ENCODE data around the gene SBNO2. TPM values are rescaled to one million over a fixed set of nuclear protein-coding genes. Genes with fewer than 3 reads are reported as not detected.
A peak's percentile ranks its signal among the peaks of the same experiment; 100 is the strongest.

SBNO2 gene
- total and polyA plus RNA-seq, 9 of the 15 experiments (the other 6 are each of a cell fraction or from before 2014, with no cell fraction given): 0.01 to 46.2 (median 6.7) TPM

- TF ChIP-seq UBTF (IDR thresholded peaks at IDR 0.05; ENCODE audit: borderline replicate concordance in 1 of 2, low read depth in 2 of 2, low read length in 2 of 2) (no peak), ARID3A (IDR thresholded peaks at IDR 0.05; ENCODE audit: borderline replicate concordance, low read depth, low read length) (no peak), ETV6 (IDR thresholded peaks at IDR 0.05; ENCODE audit: borderline replicate concordance in 1 of 2, low read depth in 2 of 2, low read length in 1 of 2) (no peak), ETV6 (CRISPR knock-in tag; IDR thresholded peaks at IDR 0.05; ENCODE audit: borderline replicate concordance) (no peak), EGR1 (conservative IDR thresholded peaks at IDR 0.05) (no peak), L3MBTL2 (IDR thresholded peaks at IDR 0.05) (peak; percentile 74), ZHX1 (conservative IDR thresholded peaks at IDR 0.05; ENCODE audit: low read length) (no peak), HIVEP1 (CRISPR knock-in tag; IDR thresholded peaks at IDR 0.05) (no peak), RB1 (IDR thresholded peaks at IDR 0.05; ENCODE audit: low read depth) (peak; percentile 46; the same call in 1 of the 2 replicates), RBFOX2 (IDR thresholded peaks at IDR 0.05; ENCODE audit: low read depth, low read length) (peak; percentile 63), AFF4 (CRISPR knock-in tag; IDR thresholded peaks at IDR 0.05) (no peak), TAF15 (IDR thresholded peaks at IDR 0.05; ENCODE audit: low read depth, low read length) (no peak), NR1H2 (CRISPR knock-in tag; IDR thresholded peaks at IDR 0.05) (peak; percentile 63; the same call in 1 of the 2 replicates), NFIX (CRISPR knock-in tag; IDR thresholded peaks at IDR 0.05; ENCODE audit: low read depth) (no peak), PTTG1 (tag; IDR thresholded peaks at IDR 0.05; ENCODE audit: low read depth) (no peak), SAFB (IDR thresholded peaks at IDR 0.05; ENCODE audit: borderline replicate concordance, low read depth, low read length) (peak; percentile 47; the same call in 1 of the 2 replicates), FOXP1 (CRISPR knock-in tag; IDR thresholded peaks at IDR 0.05) (no peak)
Observed at GRCh38 chr19:1112268-1113029, 61.6 kb downstream of the SBNO2 start (continued).
